HG03457 (cell line): ENCODE measurements around the gene SGPP1.
"Not testable (repeated sequence)": the region's sequence is repeated elsewhere in the genome, so short reads cannot be mapped to it uniquely, and the experiment has no call there.

ENCODE experiments used
- ATAC-seq: cut with Tn5 transposase; IDR thresholded peaks from one replicate; pipeline ENCODE4 v1.9.1; 2021; ENCODE audit warnings: moderate number of reproducible peaks; ENCODE audit not compliant: unreplicated experiment

SGPP1 gene

DNA sequence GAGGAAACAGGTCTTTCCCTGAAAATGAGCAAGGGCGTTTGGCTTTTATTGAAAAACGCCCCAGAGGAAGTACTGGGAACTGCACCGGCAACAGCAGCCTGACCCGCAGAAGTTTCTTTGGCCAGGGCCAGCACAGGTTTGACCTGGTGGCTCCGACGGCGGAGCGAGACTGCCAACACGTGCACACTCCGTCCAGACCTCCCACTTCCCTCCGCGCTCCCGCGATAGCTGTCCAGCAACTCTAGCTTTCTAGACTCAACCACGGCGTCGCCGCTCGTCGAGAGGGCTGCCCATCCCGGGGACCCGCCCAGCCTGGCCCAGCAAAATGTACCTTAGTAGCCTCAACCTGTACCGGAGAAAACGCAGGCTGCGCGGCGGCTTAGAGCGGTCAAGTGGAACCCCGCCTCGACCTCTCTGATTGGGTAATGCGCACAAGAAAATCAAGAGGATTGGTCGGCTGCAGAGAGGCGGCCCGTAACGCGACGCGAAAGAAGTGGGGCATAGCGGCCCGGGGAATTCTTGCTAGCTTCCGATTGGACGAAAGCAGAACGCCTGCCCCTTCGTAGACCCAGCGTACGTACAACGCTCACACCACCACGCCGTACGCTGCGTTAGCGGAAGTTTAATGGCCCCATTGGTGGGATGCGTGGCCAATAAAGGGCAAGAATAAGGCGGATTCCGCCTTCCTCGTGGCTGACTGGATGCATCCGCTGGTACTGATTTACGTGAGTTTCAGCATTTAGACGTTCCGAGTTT lies 86.2 kb downstream of the SGPP1 start, which contains the start of gene WDR89:
TSS of gene WDR89 (minus strand) at position 399 of the 756 bp plus-strand sequence. CDS start 41,929 bp downstream, outside the sequence.
- ATAC-seq, result peak; percentile 77

DNA sequence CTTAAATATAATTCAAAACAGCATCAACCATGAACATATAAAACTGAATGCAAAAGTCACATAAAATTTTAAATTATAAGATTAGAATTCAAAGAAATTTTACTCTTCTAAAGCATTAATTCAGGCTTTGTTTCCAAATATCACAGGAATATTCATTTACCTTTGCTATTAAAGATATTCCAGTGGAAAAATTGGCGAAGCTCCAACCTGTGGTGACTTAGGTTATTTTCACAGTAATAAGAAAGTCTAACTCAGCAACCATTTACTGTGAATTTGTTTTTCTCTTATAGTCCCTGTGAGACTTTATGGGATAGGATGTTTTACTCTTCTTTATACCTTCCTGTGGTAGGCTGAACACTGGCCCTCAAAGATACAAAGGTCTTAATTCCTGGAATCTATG lies 89.4 kb downstream of the SGPP1 start:
- ATAC-seq, result no peak

DNA sequence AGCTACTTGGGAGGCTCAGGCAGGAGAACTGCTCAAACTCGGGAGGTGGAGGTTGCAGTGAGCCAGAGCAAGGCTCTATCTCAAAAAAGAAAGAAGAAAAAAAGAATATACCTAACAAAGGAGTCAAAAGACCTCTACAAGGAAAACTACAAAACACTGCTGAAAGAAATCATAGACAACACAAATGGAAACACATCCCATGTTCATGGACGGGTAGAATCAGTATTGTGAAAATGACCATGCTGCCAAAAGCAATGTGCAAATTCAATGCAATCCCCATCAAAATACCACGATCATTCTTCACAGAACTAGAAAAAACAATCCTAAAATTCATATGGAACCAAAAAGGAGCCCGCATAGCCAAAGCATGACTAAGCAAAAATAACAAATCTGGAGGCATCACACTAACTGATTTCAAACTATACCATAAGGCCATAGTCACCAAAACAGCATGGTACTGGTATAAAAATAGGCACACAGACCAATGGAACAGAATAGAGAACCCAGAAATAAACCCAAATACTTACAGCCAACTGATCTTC lies 91.7 kb downstream of the SGPP1 start:
- ATAC-seq, result not testable (repeated sequence)
